Vagina (tissue), 2 donors: ENCODE results near the gene MZF1. TPM values are rescaled to one million over a fixed set of nuclear protein-coding genes. Genes with fewer than 3 reads are reported as not detected.

Experiments used
- DNase-seq, 2 donors: peaks; one replicate each; pipeline ENCODE4 v3.0.0-alpha.2; 2017; ENCODE audit errors: extremely low spot score in 2 of 2
- H3K27ac ChIP-seq: fragments of 200-600 bp; sonication (generic); one replicate; pipeline ENCODE4 v1.5.1; 2019
- H3K27me3 ChIP-seq: fragments of 200-600 bp; sonication (generic); one replicate; pipeline ENCODE4 v1.5.1; 2019
- H3K36me3 ChIP-seq, 2 donors: fragments of 200-600 bp; sonication (generic); one replicate each; pipeline ENCODE4 v1.5.1; 2017 to 2019
- H3K4me1 ChIP-seq: fragments of 200-600 bp; sonication (generic); one replicate; pipeline ENCODE4 v1.5.1; 2019
- H3K4me3 ChIP-seq, 2 donors: fragments of 200-600 bp; sonication (generic); 1 replicate in 1 of 2; 2 replicates in 1 of 2; pipeline ENCODE4 v1.5.1; 2016 to 2019
- H3K9me3 ChIP-seq: fragments of 200-600 bp; sonication (generic); one replicate; pipeline ENCODE4 v1.5.1; 2019
- POLR2A ChIP-seq, 2 donors: fragments of 450-650 bp; IDR thresholded peaks; one replicate each; pipeline ENCODE4 v1.6.1; 2017; ENCODE audit warnings: antibody characterized with exemption in 2 of 2, mild to moderate bottlenecking in 2 of 2, moderate library complexity in 2 of 2
- POLR2AphosphoS5 ChIP-seq, 2 donors: sonication (generic); formaldehyde crosslinking; IDR thresholded peaks; one replicate each; pipeline ENCODE4 v1.9.0; 2017; ENCODE audit warnings: antibody characterized with exemption in 2 of 2, mild to moderate bottlenecking in 2 of 2, low read depth in 1 of 2; ENCODE audit not compliant: insufficient read depth in 1 of 2
- intact Hi-C: fragments of 100-400 bp; cut with DNase I; formaldehyde crosslinking; loops from one replicate; pipeline ENCODE4 v1.15.1; 2023
- total RNA-seq: library from RNA; depleted of rRNA; stranded (reverse); fragments of >200 nt; gene quantifications from one replicate; pipeline ENCODE4 v1.2.3, GENCODE V29; 2016
- TF ChIP-seq, protein P1 (sequence below), 3 experiments: fragments of 450-650 bp in 2 of 3; fragments of 200-600 bp in 1 of 3; sonication (generic) in 1 of 3; IDR thresholded peaks; one replicate each; pipeline ENCODE4 v1.5.1; 2017 to 2019; ENCODE audit warnings: antibody characterized with exemption in 3 of 3, mild to moderate bottlenecking in 2 of 3, moderate library complexity in 2 of 3

The MZF1 gene
- total RNA-seq, 1 donor from 2014 or later = 32.2 TPM

GRCh38 chr19:58538257-58539168, 34.6 kb downstream of the MZF1 start:
- Histone ChIP-seq H3K27ac (peak overlapping the region; percentile 20), H3K4me1 (peaks cover 13% of the 10 kb centered on the region), H3K9me3 (no peaks in the 10 kb centered on the region), H3K27me3 (no peaks in the 10 kb centered on the region), H3K4me3 (peak overlapping the region; percentile 25 to 37), H3K36me3 (no peaks in the 10 kb centered on the region)
- intact Hi-C loops = no loop called here
- TF ChIP-seq, protein P1, sequence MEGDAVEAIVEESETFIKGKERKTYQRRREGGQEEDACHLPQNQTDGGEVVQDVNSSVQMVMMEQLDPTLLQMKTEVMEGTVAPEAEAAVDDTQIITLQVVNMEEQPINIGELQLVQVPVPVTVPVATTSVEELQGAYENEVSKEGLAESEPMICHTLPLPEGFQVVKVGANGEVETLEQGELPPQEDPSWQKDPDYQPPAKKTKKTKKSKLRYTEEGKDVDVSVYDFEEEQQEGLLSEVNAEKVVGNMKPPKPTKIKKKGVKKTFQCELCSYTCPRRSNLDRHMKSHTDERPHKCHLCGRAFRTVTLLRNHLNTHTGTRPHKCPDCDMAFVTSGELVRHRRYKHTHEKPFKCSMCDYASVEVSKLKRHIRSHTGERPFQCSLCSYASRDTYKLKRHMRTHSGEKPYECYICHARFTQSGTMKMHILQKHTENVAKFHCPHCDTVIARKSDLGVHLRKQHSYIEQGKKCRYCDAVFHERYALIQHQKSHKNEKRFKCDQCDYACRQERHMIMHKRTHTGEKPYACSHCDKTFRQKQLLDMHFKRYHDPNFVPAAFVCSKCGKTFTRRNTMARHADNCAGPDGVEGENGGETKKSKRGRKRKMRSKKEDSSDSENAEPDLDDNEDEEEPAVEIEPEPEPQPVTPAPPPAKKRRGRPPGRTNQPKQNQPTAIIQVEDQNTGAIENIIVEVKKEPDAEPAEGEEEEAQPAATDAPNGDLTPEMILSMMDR (IDR thresholded peaks at IDR 0.05) = no peak
- TF ChIP-seq POLR2A (IDR thresholded peaks at IDR 0.05) (no peak), POLR2AphosphoS5 (IDR thresholded peaks at IDR 0.05; ENCODE audit: insufficient read depth in 1 of 2, low read depth in 1 of 2) (peak in 1 of 2 donors; percentile 17)
- DNase-seq = peak in 1 of 2 donors; percentile 83

DNA sequence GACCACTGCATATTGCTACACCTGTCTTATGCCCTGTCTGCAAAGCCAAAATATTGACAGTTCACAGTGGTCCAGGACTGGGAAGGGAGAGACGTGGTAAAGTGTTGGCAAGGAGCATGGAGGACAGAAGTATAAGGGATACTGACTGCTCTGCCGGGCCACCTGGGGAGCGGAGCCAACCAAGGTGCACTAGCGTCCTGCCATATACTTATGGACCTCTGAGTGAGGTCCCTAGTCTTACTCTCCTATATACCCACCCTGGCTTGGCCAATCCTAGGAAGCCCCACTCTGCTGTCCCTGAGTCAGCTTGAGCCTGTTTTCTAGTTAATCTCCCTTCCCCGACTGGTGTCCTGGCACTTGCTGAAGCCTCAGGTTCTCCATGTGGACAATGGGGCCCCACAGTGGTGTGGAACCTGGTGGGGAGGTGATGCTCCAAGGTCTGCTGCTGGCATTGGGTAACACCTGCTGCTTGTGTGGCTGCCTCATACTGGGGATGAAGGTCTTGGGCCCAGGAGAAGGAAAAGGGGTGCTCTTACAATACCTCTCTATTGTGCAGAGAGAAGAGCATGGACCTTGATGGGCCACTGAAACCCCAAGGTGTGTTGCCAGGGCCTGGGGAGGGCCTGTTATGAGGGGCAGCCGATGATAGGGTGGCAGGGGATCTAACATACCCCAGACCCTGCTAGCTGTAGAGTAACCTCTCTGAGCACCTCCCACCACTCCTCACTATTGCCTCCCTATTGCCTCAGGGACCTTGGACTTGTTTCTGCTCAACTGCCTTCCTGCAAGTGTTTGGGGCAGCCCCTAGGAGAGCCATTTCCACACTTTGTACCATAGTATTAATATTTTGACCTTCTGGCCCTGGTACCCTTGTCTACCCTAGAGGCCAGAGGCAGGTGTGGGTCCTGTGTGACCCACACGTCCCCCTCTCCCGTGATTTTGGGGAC, 36.0 kb downstream of the MZF1 start:
- intact Hi-C loops = no loop called here
- Histone ChIP-seq H3K27me3 (no peaks in the 10 kb centered on the region), H3K4me3 (no peak overlapping the region), H3K27ac (no peak overlapping the region), H3K9me3 (no peaks in the 10 kb centered on the region), H3K36me3 (no peaks in the 10 kb centered on the region), H3K4me1 (peaks cover 8% of the 10 kb centered on the region)
- no peak for TF ChIP-seq POLR2AphosphoS5 (IDR thresholded peaks at IDR 0.05; ENCODE audit: insufficient read depth in 1 of 2, low read depth in 1 of 2)
- no peak for TF ChIP-seq POLR2A (IDR thresholded peaks at IDR 0.05)
- TF ChIP-seq, protein P1 (IDR thresholded peaks at IDR 0.05) = no peak
- DNase-seq = no peak

GRCh38 chr19:58535857-58536256, 37.3 kb downstream of the MZF1 start:
- no peak overlapping the region for H3K4me3 ChIP-seq

DNA sequence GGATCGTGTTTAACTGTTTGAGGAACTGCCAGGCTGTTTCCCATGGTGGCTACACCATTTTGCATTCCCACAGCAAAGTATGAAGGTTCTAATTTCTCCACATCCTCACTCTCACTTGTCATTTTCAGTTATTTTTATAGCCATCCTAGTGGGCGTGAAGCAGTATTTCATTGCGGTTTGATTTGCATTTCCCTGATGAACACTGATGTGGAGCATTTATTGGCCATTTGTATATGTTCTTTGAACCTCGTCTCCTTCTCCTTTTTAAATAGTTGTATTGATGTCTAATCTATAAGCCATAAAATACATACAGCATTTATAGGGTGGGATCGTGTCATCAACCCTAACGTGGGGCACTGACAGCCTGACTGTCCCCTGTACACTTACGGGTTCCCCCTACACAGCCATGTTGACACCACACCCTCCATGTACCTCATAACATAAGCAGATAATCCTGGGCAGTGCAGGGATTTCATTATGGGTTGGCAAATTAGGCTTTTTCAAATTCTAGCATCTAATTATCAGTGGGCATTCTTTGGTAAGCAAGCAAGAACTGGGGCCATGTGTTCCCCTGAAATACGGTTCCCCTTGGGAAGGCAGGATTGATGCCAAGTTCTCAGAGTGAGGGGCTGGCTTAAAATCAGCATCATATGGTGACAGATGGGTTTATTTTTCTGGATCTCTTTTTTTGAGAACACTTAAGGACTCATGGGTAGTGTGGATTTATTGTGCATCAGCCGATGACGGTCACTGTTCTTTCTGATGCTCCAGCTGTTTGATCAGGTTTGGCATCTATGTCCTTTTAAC, 41.9 kb downstream of the MZF1 start:
- no peak for DNase-seq
- Histone ChIP-seq H3K4me1 (no peaks in the 10 kb centered on the region), H3K36me3 (no peaks in the 10 kb centered on the region), H3K27ac (no peak overlapping the region), H3K27me3 (no peaks in the 10 kb centered on the region), H3K4me3 (no peak overlapping the region), H3K9me3 (no peaks in the 10 kb centered on the region)
- intact Hi-C loops = no loop called here
- TF ChIP-seq POLR2AphosphoS5 (IDR thresholded peaks at IDR 0.05; ENCODE audit: insufficient read depth in 1 of 2, low read depth in 1 of 2) = no peak
- no peak for TF ChIP-seq POLR2A (IDR thresholded peaks at IDR 0.05)
- TF ChIP-seq, protein P1 (IDR thresholded peaks at IDR 0.05) = no peak

More at GRCh38 chr19:58535857-58536256, 37.3 kb downstream of the MZF1 start:
- peaks cover 8% of the 10 kb centered on the region for H3K4me1 ChIP-seq
- TF ChIP-seq, protein P1 (IDR thresholded peaks at IDR 0.05) = no peak
- TF ChIP-seq POLR2AphosphoS5 (IDR thresholded peaks at IDR 0.05; ENCODE audit: insufficient read depth in 1 of 2, low read depth in 1 of 2) = no peak
- no peak for TF ChIP-seq POLR2A (IDR thresholded peaks at IDR 0.05)
- intact Hi-C loops = no loop called here
- H3K9me3 ChIP-seq = no peaks in the 10 kb centered on the region
- H3K27ac ChIP-seq = no peak overlapping the region
- no peaks in the 10 kb centered on the region for H3K36me3 ChIP-seq
- no peak for DNase-seq
- no peaks in the 10 kb centered on the region for H3K27me3 ChIP-seq
